Measurements from ENCODE around the gene MYH7B. TPM values are rescaled to one million over a fixed set of nuclear protein-coding genes. Genes with fewer than 3 reads are reported as not detected.
A peak's percentile ranks its signal among the peaks of the same experiment; 100 is the strongest.

The MYH7B gene
- total and polyA plus RNA-seq, 4 donors = 0.21 to 0.89 (median 0.59) TPM

- no peak for TF ChIP-seq CTCF (IDR thresholded peaks at IDR 0.05; ENCODE audit: control extremely low read depth, extremely low read depth)
- ATAC-seq (ENCODE audit: insufficient read depth, low FRiP score) = no peak
- Histone ChIP-seq H3K4me1 (ENCODE audit: control insufficient read depth in 5 of 5, insufficient read depth in 5 of 5, low read length in 5 of 5) (peaks cover 0 to 8% (median 0%) of the 10 kb centered on the region in 5 donors), H3K4me3 (no peak overlapping the region), H3K27ac (ENCODE audit: low read depth in 1 of 2, low read length in 1 of 2) (peak overlapping the region in 1 of 2 donors; percentile 25), H3K9me3 (ENCODE audit: control insufficient read depth in 4 of 4, insufficient read depth in 3 of 4, low read length in 3 of 4) (no peaks in the 10 kb centered on the region), H3K9ac (ENCODE audit: insufficient read depth in 1 of 2, low read length in 2 of 2) (no peak overlapping the region), H3K27me3 (ENCODE audit: control insufficient read depth in 3 of 3, insufficient read depth in 3 of 3, low read length in 2 of 3) (peaks cover 0 to 18% (median 5%) of the 10 kb centered on the region in 3 donors), H3K36me3 (ENCODE audit: control insufficient read depth in 4 of 4, insufficient read depth in 4 of 4, low read length in 4 of 4) (no peaks in the 10 kb centered on the region)
- WGBS, 2 donors = 65 to 80% methylated on average over 18 of the region's 18 CpGs
- DNase-seq = no peak
Observed at GRCh38 chr20:34984756-34985261, 29.1 kb downstream of the MYH7B start.

GRCh38 chr20:34985461-34986310, 30.0 kb downstream of the MYH7B start:
- H3K27ac ChIP-seq (ENCODE audit: low read depth in 1 of 2, low read length in 1 of 2) = peak overlapping the region in 1 of 2 donors; percentile 25

GRCh38 chr20:34986311-34987287, 30.9 kb downstream of the MYH7B start:
- no peak overlapping the region for H3K4me3 ChIP-seq
- H3K9ac ChIP-seq (ENCODE audit: insufficient read depth in 1 of 2, low read length in 2 of 2) = no peak overlapping the region
- H3K27ac ChIP-seq (ENCODE audit: low read depth in 1 of 2, low read length in 1 of 2) = peak overlapping the region in 1 of 2 donors; percentile 25
- peaks cover 0 to 8% (median 0%) of the 10 kb centered on the region in 5 donors for H3K4me1 ChIP-seq (ENCODE audit: control insufficient read depth in 5 of 5, insufficient read depth in 5 of 5, low read length in 5 of 5)
- no peak for TF ChIP-seq CTCF (IDR thresholded peaks at IDR 0.05; ENCODE audit: control extremely low read depth, extremely low read depth)
- H3K9me3 ChIP-seq (ENCODE audit: control insufficient read depth in 4 of 4, insufficient read depth in 3 of 4, low read length in 3 of 4) = no peaks in the 10 kb centered on the region
- WGBS, 2 donors = 72 to 75% methylated on average over 24 of the region's 24 CpGs
- H3K36me3 ChIP-seq (ENCODE audit: control insufficient read depth in 4 of 4, insufficient read depth in 4 of 4, low read length in 4 of 4) = peaks cover 0 to under 1% (median 0%) of the 10 kb centered on the region in 4 donors
- DNase-seq (no peak), ATAC-seq (ENCODE audit: insufficient read depth, low FRiP score) (no peak)
- peaks cover 0 to 18% (median 5%) of the 10 kb centered on the region in 3 donors for H3K27me3 ChIP-seq (ENCODE audit: control insufficient read depth in 3 of 3, insufficient read depth in 3 of 3, low read length in 2 of 3)

More at GRCh38 chr20:34985461-34986310, 30.0 kb downstream of the MYH7B start:
- peaks cover 0 to 8% (median 0%) of the 10 kb centered on the region in 5 donors for H3K4me1 ChIP-seq (ENCODE audit: control insufficient read depth in 5 of 5, insufficient read depth in 5 of 5, low read length in 5 of 5)
- H3K4me3 ChIP-seq = no peak overlapping the region
- no peak for TF ChIP-seq CTCF (IDR thresholded peaks at IDR 0.05; ENCODE audit: control extremely low read depth, extremely low read depth)
- 75 to 84% methylated on average over 25 of the region's 25 CpGs for WGBS, 2 donors
- ATAC-seq (ENCODE audit: insufficient read depth, low FRiP score) = no peak
- no peaks in the 10 kb centered on the region for H3K36me3 ChIP-seq (ENCODE audit: control insufficient read depth in 4 of 4, insufficient read depth in 4 of 4, low read length in 4 of 4)
- H3K9ac ChIP-seq (ENCODE audit: insufficient read depth in 1 of 2, low read length in 2 of 2) = no peak overlapping the region
- no peak for DNase-seq
- H3K9me3 ChIP-seq (ENCODE audit: control insufficient read depth in 4 of 4, insufficient read depth in 3 of 4, low read length in 3 of 4) = no peaks in the 10 kb centered on the region
- peaks cover 0 to 18% (median 5%) of the 10 kb centered on the region in 3 donors for H3K27me3 ChIP-seq (ENCODE audit: control insufficient read depth in 3 of 3, insufficient read depth in 3 of 3, low read length in 2 of 3)
